ENCODE results near the gene GNAT3.

Gene GNAT3

DNA sequence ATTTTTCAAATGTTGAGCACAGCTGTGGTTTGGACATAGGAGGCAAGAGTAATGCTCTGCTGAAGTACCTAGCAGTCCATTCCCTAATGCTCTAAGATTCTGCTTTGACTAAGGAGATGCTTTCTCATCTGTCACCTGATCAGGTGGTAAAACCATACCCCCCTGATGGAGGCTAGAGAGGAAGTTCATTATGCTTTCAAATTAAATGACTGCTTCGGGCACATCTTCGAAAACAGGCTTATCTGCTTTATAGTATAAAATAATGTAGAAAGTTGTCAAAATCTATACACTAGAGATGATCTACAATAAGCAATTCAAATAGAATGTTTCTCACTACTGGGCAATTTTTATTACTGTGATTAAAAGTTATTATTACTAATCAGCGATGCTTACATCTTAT lies at the start of gene GNAT3:
TSS of gene GNAT3 (minus strand) at position 101 of the 400 bp plus-strand sequence. CDS start 138 bp downstream, outside the sequence.
- no peak for DNase-seq

- no peak for DNase-seq
Measured at GRCh38 chr7:80558116-80558515, 46.3 kb upstream of the GNAT3 start.

DNA sequence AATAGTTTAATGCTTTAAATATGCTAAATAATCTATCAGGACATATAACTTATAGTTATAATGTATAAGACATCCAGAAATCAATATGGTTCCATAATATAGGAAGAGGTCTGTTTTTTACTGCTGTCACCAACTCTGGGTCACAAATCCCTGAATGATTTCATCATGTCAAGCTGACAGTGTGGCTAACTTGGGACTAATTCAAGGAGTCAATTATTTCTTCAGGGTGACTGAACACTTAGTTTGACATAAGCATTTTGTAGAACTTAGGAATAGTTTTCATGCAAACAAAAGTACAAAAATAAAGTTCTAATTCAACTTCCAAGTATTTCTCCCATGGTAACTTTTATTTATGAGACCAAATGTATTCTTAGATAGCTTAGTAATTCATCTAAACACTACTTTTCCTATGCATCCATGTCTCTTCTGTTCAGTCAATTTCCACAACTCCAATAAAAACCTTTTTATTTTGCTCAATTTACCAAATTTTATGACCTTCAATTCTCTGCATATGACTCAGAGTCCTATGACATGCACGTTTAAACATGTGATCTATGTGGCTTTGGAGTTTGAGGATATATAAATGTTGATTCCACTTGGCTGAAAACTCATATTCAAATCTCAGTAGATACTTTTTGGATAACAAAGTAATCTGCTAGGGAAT lies 40.3 kb upstream of the GNAT3 start:
- DNase-seq: no peak

GRCh38 chr7:80550005-80550404 lies 38.1 kb upstream of the GNAT3 start:
- no peak for DNase-seq

DNA sequence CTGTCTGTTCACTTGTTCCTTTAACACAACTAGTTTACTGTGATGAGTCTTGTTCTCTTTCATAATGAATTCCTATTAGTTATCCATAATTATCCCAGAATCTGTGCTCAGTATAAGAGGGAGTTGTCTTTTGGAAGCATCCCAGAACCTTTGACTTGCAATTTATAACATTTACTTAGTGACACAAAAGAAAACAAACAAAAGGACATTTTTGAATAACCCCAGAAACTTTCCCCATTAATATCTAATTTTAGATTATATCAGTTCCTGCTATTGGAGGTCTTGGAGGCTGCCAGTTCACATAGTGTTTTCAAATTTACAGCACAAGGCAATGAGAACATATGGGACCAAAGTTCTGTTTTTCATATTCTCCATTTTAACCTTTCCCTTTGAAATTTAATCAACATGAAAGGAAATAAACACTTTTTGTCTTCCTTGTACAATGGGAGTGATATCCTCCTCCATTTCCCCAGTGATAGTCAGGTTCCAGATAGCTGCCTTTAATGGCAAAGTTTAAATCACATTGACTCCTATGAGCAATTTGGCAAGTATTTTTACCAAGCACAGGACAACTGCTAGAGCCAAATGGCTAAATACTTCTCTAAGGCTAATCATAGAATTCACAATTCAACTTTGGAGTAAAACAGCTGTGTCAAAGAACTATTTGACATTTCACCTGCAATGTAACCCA lies 37.1 kb upstream of the GNAT3 start:
- no peak for DNase-seq

DNA sequence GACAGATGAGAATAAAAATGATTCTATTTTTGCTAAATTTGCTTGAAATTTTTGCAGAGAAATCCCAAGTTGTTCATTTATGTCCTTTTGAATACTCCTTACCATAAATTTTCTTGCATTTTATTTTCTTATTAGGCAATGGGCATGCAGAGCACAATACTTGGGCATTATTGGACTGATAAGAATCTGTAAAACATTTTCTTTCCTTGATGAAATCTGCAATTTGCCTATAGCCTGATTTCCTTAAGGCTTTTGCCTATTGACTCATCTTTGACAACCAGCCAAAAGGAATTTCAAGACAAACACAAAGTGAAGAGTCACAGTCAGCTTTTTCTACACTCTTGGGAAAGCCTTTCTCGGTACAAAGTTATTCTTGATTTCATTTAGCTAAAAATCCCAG lies 30.5 kb upstream of the GNAT3 start:
- DNase-seq: no peak

DNA sequence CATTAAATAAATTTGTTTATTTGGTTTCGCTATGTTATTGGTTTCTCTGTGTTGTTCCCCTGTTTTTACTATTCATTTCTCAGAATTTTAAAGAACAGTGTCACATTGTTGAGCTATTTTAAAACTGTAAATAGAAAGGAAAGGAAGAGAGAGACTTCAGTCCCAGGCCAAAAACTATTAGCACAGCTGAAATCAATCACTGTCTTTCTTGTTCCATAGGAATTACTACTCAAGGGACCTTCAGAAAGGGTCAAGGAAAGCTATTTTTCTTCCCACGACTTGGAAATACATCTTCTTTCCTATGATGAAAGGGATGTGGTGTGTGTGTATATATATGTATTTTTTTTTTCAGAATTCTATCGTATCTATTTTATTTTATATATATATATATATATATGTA lies 29.0 kb upstream of the GNAT3 start:
- no peak for DNase-seq

DNA sequence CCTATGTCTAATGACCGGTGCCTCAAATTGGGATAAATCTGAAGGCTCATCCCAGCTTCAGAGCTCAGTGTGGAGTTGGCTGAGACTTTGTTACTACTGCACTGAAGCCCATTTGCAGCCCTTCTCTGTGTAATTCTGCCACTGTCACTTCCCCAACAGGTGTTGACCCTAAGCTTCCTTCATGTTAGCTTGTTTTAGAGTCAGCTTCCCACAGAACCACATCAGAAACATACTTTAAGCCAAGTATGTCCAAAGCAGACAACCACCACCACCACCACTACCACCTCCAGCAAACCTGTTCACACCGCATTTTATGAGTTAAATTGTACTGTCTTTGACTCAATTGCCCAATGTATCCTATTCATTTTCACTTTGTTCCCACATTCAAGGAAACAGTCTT lies 25.2 kb upstream of the GNAT3 start:
- no peak for DNase-seq

DNA sequence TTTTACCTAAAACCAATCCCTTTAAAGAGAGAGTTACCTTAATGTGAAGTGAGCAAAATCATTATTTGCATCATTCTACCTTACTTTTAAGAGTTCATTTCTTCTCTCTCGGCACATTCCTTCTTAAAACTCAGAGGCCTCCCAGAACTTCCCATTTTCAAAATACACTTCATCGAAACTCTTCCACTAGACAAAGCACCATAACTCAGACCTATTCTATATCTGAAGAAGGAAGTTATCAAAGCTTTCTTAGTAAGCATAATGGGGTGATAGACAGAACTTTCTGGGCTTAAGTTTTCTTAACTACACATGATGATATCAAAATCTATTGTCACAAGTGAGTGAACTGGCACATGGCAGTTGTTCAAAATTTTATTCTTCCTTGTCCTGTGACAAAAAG lies 24.6 kb upstream of the GNAT3 start:
- DNase-seq: no peak

DNA sequence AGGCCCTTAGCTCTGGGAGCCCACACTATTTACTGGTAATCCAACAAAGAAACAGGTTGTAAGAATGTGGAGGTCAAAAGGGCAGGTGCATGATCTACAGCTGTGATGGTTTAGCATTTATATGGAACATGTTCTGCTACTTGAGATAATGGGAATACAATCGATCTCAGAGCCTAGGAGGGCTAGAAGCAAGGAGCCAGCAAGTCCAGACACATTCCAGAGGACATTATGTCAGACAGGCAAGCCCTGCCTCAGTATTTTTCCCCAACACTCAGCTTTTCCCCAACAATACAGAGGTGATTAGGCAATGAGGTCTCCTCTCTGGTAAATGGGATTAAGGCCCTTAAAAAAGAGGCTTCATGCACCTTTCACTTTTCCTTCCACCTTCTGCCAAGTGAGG lies 21.4 kb upstream of the GNAT3 start:
- DNase-seq: no peak

- no peak for DNase-seq
Measured at GRCh38 chr7:80532153-80532552, 20.3 kb upstream of the GNAT3 start.

GRCh38 chr7:80530136-80530535 lies 18.3 kb upstream of the GNAT3 start:
- no peak for DNase-seq

DNA sequence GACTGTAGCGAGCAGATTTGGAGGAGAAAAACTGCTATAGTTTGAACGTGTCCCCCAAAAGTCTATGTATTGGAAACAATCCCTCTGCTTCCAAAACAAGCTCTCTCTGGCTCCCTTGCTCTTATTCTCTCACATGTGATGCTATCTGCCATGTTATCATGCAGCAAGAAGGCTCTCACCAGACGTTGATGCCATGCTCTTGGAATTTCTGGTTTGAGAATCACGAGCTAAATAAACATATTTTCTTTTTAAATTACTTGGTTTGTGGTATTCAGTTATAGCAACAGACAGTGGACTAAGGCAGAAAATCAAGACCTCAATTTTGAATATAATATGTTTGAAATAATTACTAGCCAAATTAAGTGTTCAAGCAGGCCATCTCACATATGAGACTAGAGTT lies 17.5 kb upstream of the GNAT3 start:
- no peak for DNase-seq

- no peak for DNase-seq
Measured at GRCh38 chr7:80528689-80529088, 16.8 kb upstream of the GNAT3 start.

DNA sequence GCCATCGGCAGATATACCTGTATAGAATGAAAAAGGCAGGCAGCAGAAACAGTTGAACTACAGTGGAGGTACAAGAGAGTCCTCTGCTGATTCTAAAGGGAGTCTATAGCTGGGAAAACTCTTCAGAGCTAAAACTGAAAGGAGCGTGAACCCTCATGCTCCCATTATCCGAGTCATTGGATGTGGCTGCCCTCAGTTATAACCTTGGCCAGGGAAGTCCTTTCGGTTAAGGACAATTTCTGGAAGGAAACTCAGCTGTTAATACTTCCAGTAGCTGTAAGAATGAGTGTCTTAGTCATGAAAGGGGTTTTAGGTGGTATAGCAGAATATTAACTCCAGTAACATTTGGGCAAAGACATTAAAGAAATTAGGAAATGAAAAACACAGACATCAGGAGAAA lies 14.6 kb upstream of the GNAT3 start:
- no peak for DNase-seq

DNA sequence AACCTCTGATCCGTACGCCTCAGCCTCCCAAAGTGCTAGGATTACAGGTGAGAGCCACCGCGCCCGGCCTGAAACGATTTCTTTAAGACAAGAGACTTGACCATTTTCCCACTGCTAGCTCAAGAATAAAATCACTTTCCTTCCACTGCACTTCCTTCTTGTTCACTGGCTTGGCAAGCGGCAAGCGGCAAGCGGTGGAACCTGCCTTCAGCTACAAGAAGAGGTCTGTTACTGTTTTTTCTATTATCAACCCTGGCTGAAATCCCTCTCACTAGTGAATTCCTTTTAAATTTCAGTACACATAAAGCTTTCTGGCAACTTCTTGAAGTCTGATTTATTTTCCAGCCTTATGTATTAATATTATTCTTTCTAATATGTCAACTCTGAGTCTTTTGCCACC lies 12.8 kb upstream of the GNAT3 start:
- DNase-seq: no peak

- no peak for DNase-seq
Measured at GRCh38 chr7:80521809-80522208, 9.9 kb upstream of the GNAT3 start.

- no peak for DNase-seq
Measured at GRCh38 chr7:80520199-80520598, 8.3 kb upstream of the GNAT3 start.

GRCh38 chr7:80517282-80517747 lies 5.5 kb upstream of the GNAT3 start:
- DNase-seq: no peak

DNA sequence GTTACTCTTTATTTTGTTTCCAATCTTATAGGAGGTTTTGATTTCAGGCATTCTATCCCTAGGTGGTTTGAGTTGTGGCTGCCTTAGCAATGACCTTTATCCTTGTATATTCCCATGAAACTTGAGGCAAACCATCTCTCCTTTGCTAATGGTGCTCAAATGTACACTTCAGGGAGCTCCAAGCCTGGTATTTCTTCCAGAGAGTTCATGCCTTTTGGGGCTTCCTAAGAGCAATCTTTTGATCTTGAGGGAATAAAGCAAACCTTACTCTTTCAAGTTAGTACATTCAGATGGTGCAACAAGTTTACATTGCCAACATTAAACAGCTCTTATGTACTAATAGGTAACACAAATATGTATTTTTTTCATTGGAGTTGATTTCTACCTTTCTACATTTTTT lies 3.4 kb upstream of the GNAT3 start:
- DNase-seq: no peak

- DNase-seq: no peak
Measured at GRCh38 chr7:80510021-80510420, 1.8 kb downstream of the GNAT3 start.

DNA sequence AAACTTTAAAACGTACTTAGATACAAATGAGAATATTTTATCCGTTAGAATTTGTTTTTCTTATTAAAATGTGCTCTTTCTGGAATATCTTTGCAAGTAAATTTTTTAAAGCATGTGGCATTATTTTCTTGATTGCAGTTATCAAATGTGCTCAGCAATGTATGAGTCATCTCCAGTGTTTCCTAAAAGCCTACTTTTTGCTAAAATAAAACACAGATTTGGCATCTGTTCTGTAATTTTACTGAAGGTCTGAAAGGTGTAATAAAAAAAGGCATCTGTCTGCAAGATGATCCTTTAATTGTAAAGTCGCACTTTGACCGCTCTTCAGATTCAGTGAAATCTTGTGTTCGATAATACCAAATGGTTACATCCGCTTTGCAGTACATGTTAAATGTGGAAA lies 3.4 kb downstream of the GNAT3 start:
- no peak for DNase-seq

- DNase-seq: no peak
Measured at GRCh38 chr7:80505900-80506500, 5.9 kb downstream of the GNAT3 start.

DNA sequence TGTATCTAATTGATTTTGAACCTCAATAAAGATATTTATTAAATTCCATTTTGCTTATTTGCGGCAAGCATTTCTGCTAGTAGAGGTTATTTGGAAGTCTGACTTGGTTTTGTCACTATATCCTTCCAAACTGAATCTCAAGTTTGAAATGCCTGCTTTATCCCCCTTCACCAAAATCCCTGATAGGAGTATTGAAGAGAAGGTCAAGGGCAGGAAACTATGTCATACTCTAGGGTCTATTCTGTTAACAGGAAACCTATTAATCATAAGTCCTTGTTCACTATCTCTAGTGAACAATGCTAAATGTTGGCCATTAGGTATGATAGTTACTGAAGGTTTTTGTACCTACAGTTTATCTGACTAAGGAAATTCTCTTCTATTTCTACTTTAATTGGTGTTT lies 11.5 kb downstream of the GNAT3 start:
- no peak for DNase-seq

All from NCI-H2081 treated with DMSO at 0.1 percent for 48 hours (cell line).